NCI-H524 treated with DMSO at 0.1 percent for 48 hours (cell line): ENCODE data around the gene ILDR1.

ENCODE experiments used
- DNase-seq: peaks from one replicate; lab custom pipeline; 2025; lab: John Stamatoyannopoulos, UW

ILDR1 gene

DNA sequence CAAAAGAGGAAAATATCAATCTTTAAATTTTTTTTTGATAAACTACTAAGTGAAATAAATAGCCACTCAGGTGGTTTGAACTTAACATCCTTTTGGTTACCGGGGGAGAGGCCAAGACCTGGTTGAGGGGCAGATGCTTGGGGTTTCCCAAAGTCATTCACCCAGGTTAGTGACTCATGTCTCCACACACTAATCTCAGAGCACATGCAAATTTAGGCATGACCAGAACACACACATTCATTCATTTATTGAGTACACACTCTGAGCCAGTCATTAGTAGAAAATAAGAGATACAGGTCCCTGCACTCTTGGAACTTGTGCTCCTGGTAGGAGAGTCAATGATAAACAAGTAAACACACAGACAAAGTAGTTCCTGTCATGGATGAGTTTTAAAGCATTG, 7.3 kb downstream of the ILDR1 start:
- no peak for DNase-seq

DNA sequence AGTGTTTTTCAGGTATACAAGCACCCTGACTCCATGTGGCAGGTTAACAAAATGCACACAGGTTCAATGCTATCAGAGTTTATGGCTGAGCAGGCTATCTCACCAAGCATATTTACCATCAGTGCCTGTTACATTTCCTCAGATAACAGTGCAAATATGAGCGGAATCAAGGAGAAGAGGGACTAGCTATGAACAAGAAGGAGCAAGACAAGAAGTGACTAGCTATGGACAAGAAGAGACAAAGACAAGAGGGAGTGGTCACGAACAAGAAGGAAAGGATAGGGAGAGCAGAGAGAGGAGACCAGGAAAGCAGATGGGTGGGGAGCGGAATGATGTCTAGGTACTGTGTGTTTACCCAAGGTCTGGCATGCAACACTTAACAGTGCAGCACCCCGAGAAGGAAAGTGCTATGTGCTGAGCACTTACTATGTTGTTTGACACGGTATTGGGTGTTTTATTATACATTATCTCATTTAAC, 8.6 kb downstream of the ILDR1 start:
- DNase-seq, result no peak

DNA sequence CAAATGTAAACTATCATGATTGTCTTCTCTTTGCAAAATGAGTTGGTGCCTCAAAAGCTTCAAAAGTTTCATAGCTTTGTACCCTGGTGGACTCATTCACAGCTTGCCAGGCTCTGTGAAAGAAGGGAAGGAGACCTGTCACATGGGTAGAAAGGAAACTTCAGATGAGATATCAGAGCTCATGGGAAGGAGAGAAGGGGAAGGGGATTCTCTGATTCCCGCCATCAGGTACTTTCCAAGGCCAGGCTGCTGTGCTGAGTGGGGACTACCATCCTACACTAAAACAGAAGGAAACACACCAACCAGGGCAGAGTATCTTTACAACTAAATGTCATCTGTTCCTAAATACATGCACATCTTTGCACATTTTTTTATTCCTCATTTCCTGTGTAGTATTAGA, 9.2 kb downstream of the ILDR1 start:
- DNase-seq, result no peak

DNA sequence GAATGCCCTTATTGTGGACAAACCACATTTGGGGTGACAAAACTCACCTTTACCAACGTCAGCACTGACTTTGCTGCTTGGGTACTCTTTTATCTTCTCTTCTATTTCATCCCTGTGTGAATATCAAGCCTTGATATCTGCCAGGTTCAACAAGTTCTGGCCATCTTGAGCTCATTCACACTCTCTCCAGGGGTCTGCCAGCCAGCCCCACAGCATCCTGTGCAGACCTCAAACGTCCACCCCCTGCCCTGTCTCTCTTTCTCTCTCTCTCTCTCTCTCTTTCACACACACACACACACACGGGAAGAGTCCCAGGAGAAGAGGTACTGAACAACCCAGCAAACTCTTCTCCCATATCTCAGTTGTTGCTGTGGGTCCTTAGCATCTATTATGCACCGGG, 10.7 kb downstream of the ILDR1 start:
- DNase-seq, result no peak

DNA sequence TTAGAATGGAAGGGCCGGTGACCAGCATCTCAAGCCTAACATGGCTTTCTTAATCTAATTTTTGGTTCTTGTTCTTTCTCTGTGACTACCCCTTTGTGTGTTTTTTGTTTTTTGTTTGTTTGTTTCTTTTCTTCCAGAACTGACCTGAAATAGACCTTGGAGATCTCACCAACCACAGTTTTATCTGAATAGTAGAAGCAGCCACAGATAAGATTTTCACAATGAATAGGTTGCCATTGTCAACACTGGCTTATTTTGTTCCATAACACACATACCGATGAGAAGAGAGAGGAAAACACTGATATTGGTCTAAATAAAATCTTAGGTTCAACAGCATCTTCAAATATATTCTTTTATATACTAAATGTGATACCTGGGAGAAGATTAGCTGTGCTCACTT, 11.5 kb downstream of the ILDR1 start:
- DNase-seq, result no peak

DNA sequence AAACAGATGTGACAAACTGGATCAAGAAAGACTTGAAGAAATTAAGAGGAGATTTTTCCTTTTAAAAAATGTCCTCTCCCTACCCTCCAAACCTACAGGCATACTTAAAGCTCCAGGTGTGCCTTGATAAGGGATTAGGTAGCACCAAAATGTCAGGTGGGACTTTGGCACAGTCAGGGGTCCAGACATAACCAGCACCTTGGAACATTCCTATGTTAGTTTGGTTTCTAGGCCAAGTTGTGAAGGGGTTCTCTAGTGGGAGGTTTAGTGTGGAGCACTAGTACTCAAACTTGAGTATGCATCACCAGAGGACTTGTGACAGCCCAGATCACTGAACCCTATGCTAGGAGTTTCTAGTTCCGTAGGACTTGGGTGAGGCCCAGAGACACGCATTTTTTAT, 13.9 kb downstream of the ILDR1 start:
- no peak for DNase-seq

DNA sequence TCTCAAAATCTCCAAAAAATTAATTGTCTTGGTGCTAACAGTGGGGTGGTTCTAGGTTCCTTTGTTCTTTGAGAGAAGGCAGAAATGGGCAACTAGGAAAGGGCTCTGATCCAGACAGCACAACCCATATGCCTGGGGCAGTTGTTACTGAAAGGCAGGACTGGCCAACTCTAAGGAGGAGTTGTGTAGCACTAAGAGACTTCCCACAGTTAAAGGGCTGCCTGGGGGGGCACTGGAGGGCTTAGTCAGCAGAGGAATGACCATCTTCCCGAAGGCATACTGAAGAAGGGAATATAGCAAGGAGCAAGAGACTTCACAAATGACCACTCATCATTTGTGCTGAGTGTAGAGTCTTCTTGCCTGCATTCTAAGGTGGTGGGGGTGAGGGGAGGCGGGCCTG, 15.8 kb downstream of the ILDR1 start:
- no peak for DNase-seq

DNA sequence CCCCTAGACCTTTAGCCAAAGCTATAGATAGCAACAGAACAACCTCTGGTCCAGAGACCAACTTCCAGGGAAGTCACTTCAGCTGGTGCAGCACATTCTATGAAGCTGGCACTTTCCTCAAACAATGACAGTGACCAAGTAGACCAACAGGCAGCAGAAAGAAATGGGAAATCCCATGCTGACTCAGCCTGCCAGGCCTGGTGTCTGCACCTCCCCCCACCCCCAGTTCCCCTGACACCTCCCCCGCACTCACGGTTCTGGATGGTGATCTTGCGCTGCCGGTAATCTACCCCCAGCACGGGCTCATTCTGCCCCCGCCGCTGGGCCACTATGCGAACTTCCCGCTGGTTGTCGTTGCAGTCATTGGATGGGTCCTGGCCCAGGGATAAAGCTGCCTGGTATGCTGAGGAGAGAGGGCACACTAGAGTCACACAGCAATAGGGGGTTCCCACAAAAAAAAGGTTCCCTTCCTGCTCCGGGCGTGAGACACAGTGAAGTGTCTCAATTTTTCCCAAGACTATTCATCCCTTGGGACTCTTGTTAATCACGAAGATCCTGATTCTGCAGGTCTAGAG, 17.0 kb downstream of the ILDR1 start:
- no peak for DNase-seq

DNA sequence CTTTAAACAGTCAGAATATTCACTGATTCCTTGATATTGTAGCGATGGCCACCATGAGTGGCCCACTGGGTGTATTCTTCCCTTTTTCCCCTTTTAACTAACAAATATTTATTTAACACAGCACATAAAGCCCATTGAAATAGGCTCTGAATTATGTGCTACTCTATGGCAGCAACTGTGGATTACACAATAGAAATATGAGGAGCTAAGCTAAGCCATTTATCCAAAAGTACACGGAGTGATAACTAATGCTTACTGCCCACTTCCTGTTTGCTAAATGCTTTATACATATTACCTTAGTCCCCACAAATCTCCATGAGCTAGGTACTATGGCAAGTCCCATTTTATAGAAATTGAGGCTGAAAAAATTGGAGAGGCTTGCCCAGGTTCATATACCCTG, 17.9 kb downstream of the ILDR1 start:
- no peak for DNase-seq

DNA sequence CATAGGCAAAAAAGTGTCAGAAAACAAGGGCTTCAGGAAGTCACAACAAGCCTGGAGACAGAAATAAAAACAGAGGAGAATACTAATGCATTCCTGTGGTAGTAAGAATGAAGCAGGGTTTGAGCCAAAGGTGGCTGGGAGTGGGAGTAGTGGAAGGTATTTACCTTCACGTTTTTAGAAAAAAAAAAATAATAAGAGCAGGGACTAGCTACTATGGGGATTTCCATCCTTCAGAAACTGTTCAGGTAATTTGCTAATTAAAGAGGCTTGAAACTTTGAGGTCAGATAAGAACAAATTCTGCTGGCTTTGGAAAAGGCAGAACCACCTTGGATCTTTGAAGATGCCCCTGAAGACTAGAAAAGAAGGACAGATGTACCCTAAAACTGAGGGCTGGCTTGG, 18.4 kb downstream of the ILDR1 start:
- no peak for DNase-seq

DNA sequence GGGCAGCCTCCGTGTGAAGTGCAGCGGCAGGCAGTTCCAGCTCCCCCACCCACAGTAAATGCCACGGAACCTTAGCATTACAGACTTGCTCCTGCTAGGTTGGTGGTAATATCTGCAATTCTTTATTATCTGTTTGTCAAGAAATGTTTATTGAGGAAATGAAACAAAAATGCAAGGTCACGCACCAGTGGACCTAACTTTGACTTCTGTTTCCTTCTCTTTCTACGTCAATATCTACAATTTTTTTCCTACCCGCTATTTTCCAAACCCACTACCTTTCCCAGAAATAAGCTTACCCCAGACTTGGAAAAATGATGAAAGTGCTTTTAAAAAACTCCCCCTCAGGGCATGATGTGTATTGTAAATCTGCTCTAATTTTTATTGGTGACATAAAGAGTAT, 18.9 kb downstream of the ILDR1 start:
- no peak for DNase-seq

DNA sequence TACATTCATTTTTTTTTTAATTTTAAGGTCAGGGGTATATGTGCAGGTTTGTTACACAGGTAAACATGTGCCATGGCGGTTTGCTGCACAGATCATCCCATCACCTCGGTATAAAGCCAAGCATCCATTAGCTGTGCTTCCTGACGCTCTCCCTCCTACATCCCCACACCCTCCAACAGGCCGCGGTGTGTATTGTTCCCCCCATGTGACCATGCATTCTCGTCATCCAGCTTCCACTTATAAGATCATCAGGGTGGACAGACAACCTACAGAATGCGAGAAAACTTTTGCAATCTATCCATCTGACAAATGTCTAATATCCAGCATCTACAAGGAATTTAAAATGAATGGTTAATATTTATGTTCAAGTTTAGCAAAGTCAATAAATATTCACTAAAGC, 19.4 kb downstream of the ILDR1 start:
- no peak for DNase-seq

DNA sequence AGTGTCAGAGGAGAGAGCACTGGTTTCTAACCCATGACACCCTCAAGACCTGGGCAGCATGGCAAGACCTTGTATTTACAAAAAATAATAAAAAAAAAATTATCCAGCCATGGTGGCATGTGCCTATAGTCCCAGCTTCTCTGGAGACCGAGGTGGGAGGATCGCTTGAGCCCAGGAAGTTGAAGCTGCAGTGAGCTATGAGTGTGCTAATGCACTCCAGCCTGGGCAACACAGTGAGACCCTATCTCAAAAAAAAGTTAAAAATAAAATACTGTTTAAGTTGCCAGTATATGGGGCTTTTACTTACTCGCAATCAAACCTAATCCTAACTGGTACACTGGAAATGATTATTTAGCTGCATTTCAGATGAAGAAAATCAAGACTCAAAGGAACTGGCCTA, 20.2 kb downstream of the ILDR1 start:
- no peak for DNase-seq

DNA sequence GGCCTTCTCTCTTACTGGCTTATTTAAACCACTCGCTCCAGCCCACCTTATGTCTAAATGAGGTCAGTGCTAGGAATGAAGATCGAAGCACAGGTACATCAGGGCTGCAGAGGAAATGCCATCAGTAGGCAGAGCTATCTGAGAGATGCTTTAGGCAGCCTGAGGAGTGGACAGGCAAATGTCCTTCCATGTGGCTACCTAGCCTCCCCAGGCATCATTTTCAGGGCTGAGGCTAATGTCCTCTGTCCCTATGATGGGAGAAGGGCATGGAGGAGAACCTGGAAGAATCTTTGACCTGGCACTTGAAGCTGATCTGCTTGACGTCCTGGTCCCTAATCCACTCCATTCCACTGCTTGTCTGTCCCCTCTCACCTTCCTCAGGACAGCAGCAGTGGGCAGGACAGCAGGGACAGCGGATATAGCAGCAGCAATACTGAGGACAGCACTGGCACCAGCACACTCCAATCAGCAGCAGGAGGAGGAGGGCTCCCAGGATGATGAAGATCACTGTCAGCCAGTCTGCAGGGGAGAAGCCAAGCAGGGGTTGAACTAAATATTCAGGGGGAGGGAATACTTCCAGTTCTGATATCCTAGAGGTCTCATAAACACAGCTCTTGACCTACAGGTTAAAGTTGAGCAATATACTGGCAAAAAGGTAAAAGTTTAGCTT, 21.0 kb downstream of the ILDR1 start:
- no peak for DNase-seq

DNA sequence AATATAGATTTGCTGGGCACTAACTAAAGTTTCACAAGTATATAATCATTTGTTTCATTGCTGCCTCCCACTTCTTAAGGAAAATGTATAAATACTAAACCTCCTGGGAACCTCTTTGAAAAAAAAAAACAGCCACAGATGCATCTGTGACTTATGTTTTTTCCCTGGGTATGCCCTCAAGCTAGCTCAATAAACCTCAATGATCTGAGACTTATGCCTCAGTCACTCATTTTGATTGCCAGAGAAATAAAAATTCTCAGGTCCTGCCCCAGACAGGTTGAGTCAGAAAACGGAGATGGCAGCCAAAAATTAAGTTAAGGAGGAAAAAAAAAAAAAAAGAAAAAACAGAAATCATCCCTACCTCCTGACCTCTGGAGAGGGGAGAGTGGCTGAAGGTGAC, 22.1 kb downstream of the ILDR1 start:
- no peak for DNase-seq

DNA sequence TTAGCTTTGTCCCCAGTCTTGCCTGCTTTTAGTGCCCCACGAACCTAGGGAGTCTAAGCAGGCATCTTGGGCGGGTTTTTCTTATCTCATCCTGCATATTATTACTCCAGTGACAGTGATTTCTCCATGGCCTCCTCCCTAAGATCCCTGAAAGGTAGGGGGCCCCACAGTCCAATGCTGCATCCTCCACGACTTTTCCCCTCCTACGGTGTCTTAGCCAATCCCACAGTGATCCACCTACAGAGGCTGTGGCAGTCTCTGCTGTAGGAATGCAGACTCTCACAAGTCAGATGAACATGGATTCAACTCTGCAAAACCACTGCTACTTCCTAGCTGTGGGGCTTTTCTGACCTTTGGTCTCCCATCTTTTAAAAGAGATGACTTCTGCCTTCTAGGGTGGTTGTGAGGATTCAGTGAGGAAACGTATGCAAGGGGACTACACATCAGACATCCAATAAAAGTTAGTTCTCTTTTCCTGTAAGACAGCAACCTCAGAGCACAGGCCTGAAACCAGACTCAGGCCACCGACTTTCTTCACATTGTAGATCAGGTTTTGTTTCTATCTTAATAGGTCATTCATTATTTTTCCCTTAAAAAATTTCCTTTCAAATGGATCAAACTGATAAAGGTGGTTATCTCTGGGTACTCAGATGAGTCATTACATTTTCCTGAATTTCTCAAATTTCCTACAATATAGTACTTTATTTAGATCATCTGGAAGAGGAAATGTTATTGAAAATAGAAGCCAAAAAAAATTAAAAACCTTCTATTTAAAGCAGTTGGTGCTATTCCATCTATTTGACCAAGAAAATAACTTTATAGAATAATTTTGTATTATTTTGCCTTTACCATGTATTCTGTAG, 23.2 kb downstream of the ILDR1 start:
- no peak for DNase-seq

DNA sequence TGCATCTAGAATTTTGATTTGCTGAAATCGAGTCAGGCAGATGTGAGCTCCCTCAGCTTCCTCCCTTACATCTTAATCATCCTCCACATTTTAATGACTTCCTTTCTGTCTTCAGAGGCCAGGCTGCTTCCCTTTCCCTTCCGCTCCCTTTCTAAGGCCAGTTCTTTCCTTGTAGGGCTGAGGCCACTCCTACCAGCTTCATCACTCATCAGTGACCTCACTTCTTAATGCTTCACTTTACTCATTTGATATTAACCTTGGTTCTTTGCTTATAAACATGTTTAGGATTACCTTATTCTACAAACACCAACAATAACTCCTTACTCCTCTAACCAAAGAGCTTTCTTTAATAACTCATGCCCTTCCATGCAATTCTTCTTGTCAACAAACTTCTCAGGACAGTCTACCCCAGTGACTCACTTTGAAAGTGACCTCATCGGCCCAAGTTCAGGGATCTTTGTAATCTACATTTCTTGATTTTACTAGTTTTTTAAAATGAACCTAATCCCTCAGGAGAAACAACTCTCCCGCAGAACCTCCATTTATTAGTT, 23.9 kb downstream of the ILDR1 start:
- DNase-seq, result no peak

DNA sequence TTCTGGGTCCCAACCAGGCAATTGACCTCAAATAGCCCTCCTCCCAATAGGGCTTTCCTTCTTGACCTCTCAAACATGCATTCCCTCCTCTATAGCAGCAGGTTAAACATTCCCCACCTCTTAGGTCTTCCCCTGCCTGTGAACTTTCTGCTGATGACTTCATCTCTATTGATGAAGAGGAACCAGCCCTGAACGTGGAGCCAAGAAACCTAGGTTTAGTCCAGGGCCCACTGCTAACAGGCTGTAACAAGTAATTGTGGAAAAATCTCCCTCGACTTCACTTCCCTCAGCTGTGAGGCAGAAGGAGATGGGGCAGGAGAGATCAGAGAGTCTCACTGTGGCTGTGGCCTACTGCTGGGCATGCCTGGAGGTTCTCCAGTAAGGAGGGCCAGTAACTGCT, 24.7 kb downstream of the ILDR1 start:
- DNase-seq, result no peak

DNA sequence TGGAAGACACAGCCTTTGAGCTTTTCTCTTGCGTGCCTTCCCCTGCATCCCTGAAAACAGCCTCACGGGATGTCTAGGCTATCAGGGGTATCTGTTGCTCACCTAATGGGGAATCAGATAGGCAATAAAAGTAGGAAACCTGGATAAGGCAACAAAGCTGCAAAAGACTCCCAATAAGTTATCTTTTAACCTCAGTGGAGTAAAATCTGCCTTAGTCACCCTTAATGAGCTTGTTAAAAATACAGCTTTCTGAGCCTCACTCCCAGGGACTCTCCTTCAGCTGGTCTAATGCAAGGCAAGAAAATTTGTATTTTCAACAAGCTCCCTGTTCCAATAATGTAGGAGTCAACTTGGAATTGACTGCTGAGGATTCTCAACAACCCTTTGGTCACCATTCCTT, 25.6 kb downstream of the ILDR1 start:
- DNase-seq, result no peak

DNA sequence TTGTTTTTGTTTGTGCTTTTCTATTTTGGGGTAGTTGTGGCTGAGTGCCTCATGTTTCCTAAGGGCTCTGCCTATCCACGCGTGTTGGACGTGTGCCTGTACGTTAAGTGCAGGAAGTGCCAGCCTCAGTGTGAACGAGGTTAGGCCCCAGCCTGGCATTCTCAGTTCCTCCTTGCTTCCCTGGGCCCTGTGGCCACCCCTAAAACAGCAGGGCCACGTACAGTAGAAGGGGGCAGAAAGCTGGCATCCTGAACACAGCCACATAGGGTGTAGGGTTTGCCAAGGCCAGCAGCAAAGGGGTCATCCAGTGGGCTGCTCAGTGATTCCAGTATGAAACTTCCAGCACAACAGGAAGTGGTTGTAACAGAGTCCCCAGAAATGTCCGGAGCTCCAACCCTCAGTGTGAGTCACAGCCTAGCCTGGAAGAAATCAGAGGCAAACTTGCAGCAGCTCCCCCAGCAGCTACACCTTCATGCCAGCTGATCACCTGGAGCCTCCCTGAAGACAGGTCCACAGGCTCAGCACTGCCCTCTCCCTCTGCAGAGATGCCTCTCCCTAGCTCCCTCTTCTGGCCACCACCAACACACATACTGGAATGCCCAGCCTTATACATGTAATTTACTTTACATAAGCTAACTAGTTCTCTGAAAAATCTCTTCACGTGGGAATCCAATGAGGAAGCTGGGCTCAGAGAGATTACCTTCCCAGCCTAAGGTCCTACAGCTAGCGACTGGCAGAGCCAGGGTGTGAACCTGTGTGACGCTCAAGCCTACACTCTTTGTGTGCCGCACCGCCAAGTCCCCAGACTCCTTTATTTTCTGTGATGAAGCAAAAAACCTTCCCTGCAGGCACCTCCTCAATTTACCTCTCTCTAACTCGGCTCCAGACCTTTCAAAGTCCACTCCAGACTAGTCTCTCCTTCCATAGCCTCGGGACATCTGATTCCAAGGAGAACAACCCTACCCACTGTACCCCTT, 26.6 kb downstream of the ILDR1 start:
- no peak for DNase-seq

DNA sequence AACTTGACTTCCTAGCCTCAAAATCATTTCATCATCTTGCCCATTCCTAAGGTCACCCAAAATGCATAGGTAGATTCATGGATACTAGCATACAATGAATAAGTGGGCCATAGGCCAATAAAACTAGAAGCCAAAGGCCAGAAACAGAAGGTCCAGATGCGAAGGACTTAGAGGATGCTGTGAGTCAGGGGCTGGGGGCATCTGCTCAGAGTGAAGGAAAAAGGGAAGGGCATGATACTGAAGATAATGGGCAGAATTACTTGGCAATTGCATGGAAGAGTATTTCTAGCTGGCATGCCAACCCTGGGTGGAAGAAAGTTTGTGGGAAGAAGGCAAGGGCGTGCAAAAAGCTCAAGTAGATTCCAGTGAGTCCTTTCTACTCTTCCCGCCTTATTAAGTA, 27.5 kb downstream of the ILDR1 start:
- no peak for DNase-seq
